G401 (cell line): Measurements from ENCODE around the gene SREK1. TPM values are rescaled to one million over a fixed set of nuclear protein-coding genes. Genes with fewer than 3 reads are reported as not detected.
"Not testable (repeated sequence)": the region's sequence is repeated elsewhere in the genome, so short reads cannot be mapped to it uniquely, and the experiment has no call there.

Experiments used
- DNase-seq: peaks from one replicate; pipeline ENCODE4 v3.0.0-alpha.2; 2015; ENCODE audit warnings: low spot score
- in situ Hi-C: cut with HindIII; loops from 2 replicates; pipeline ENCODE4 v1.10.0; 2016; ENCODE audit warnings: low sequenced_read_pairs, mixed read lengths
- total RNA-seq: library from RNA; depleted of rRNA; stranded (reverse); fragments of >200 nt; shearing (Covaris generic); gene quantifications from 2 replicates; pipeline ENCODE4 v1.2.3, GENCODE V29; 2014; rRNA removed

The SREK1 gene, protein sequence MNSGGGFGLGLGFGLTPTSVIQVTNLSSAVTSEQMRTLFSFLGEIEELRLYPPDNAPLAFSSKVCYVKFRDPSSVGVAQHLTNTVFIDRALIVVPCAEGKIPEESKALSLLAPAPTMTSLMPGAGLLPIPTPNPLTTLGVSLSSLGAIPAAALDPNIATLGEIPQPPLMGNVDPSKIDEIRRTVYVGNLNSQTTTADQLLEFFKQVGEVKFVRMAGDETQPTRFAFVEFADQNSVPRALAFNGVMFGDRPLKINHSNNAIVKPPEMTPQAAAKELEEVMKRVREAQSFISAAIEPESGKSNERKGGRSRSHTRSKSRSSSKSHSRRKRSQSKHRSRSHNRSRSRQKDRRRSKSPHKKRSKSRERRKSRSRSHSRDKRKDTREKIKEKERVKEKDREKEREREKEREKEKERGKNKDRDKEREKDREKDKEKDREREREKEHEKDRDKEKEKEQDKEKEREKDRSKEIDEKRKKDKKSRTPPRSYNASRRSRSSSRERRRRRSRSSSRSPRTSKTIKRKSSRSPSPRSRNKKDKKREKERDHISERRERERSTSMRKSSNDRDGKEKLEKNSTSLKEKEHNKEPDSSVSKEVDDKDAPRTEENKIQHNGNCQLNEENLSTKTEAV
- total RNA-seq: 12.1 and 42.6 TPM in 2 replicates

DNA sequence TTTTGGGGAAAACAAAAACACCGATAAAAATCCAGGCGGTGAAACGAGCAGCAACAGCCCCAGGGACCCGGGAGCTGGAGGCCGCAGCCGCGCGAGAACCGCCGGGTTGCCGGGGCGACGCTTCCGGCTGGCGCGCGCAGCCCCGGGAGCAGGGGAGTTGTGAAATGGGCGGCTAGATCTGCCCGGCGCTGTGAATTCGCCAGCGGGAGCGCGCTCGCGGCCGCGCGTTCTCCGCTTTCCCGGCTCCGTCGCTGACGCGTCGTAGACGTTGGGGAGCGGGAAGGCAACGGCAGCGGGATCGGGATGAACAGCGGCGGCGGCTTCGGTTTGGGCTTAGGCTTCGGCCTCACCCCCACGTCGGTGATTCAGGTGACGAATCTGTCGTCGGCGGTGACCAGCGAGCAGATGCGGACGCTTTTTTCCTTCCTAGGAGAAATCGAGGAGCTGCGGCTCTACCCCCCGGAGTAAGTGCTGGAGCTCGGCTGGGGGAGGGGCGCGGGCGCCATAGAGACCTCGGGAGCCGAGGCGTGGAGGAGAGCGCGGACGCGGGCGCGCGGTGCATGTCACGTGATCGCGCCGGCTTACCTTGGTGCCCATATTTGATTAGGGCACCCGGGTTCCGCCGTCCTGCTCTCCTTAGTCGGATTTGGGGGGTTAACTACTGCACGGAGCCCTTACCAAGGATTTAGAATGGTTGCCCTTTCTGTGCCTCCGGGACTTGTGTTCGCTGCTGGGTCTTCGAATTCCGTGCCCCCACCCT lies at the start of gene SREK1:
Gene SREK1, plus strand, starts transcription at position 227 of the 760 bp plus-strand sequence. Its CDS starts 77 bp downstream, at position 304.
- DNase-seq: peak; percentile 91
- in situ Hi-C loops: no loop called here

DNA sequence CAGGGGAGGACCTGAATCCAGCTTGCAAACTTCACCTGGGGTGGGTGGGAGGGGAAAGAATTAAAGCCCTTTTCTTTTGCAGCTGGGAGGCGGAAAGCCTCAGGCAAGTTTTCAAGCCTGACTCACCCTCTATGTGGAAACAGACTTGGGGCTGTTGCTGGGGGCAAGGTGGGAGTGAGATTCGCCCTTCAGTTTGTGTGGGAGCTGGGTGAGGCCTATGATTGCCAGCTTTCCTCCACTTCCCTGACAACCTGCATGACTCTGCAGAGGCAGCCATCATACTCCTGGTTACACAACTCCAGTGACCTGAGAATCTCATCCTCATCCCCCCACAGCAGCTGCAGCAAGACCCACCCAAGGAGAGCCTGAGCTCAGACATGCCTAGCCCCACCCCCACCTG lies 43.2 kb upstream of the SREK1 start:
- in situ Hi-C loops: no loop called here
- DNase-seq: no peak

DNA sequence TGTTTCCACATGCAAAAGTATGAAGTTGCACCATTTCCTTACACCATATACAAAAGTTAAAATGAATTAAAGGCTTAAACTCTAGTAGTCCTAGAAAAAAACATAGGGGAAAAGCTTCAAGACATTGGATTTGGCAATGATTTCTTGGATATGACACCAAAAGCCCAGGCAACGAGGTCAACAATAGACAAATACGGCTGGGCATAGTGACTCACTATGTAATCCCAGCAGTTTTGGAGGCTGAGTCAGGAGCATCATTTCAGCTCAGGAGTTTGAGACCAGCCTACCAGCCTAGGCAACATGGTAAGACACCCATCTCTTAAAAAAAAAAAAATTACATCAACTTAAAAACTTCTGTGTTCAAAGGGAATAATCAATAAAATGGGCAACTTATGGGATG lies 30.9 kb upstream of the SREK1 start:
- no peak for DNase-seq
- in situ Hi-C loops: no loop called here

DNA sequence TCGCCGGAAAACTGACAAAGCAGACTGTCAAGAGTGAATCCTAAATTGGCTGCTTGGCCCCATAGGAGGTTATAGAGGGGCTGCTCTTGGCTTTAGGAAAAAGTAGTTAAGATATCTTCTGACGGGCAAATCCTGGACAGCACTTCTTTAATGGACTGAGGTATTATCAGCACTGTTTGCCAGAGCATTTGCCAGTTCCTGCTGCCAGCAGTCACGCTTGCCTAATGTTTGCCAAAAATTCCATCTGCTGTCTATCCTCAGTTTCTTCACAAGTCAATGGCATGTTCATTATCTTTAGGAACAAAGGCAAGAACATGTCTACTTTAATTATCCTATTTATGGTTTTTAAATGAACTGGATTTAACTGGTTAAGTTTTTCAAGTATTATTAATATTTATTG lies 25.8 kb upstream of the SREK1 start:
- in situ Hi-C loops: no loop called here
- DNase-seq: peak; percentile 75

DNA sequence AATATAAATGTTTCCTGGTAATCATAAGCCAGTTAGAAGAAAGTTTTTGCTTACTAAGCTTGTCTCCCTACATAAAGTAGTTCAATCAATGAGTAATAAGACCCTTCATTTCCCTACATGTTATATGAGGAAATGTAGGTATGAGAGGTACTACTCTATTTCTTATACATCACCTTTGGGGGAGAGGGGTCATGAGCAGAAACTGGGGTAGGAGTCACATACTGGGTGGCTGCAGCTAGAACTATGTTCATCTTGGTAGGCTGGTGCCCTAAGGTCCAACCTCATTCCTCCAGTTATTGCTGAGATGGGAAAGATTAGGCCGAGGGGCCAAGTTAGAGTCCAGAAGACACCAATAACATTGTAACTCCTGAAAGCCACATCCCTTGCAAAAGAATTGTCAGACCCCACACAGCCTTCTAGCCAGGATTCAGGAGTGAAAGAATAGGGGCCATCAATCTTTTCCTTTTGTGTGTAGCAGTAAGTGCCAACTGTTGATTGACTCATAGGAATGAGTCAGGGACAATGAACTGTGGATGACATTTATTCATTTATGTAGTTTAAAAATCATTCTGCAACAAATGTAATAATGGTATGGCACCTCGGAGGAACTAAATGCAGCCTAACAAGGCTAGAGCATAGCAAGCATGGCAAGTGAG lies 21.6 kb upstream of the SREK1 start:
- in situ Hi-C loops: no loop called here

DNA sequence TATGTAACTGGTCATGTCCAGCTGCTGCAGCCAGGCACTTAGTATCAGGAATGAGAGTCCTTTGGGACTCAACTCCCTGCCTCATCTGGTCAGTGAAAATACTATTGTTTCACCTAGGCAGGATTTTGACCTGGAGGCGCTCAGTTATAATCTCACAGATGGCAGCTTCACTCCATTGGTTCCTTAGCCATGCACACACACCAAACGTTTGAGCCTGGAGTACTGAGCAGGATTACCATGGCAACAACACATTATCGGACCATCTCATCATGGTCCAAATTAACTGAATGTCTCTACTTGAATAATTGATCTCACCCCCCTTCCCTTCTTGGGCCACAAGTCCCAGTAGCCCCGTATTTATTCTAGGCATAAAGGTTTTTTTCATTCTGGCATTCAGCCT lies 15.0 kb upstream of the SREK1 start:
- DNase-seq: no peak
- in situ Hi-C loops: no loop called here

More for the DNA sequence above, 21.6 kb upstream of the SREK1 start:
- DNase-seq: no peak

DNA sequence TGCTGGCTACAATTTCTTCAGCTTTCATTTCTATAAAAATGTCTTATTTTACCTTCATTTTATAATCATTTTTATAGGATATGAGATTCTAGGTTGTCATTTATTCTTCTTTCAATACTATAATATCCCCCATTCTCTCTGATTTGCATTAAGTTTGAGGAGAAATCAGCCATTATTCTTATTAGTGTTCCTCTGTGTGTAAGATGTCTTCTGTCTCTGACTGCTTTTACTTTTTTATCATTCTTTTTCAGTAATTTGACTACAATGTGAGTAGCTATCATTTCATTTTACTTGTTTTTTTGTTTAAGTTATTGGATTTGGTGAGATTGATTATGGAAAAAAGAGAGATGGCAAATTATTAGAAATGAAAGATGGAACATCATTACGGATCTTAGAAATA lies 13.6 kb upstream of the SREK1 start:
- no peak for DNase-seq
- in situ Hi-C loops: no loop called here

DNA sequence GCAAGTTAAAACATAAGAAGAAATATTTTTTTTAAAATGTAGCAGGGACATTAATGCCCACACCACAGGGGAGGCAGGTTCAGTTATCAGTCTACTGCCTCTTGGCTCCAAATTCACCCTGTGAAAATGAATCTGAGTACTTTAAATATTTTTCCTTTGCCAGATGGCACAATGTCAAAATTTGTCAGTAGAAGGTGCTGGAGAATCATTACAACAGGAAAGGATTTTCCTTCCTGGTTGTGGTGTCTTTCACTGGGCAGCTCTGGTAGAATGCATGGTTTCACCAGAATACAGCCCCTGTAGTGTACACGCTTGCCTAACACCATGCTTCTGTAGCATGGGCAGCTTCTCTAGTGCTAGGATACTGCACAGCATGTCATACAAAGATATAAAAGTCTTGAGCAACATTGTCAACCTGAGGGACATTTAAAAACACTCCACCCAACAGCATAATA lies 9.7 kb upstream of the SREK1 start:
- in situ Hi-C loops: no loop called here
- DNase-seq: no peak

DNA sequence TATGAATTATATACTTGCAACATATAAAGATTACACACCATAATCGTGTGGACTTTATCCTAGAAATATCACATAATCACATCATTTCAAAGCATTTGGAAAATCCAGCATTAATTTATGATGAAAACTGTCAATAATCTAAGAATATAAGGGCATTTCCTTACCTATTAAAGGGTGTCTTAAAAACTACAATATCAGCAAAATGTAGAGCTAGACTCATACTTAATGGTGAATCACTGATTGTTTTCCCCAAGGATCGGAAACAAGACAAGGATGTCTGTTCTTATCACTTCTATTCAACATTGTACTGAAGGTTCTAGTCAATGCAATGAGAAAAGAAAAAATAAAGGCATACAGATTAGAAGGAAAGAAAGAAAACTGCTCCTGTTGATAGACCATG lies 8.0 kb upstream of the SREK1 start:
- DNase-seq: no peak
- in situ Hi-C loops: no loop called here

DNA sequence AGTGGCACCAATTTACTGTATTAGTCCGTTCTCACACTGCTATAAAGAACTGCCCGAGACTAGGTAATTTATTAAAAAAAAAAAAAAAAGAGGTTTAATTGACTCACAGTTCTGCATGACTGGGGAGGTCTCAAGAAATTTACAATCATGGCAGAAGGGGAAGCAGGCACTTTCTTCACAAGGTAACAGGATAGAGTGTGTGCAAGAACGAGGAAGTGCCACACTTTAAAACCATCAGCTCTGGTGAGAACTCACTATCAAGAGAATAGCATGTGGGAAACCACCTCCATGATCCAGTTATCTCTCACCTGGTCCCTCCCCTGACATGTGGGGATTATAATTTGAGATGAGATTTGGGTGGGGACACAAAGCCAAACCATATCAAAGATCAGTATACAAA lies 7.2 kb upstream of the SREK1 start:
- in situ Hi-C loops, DNase-seq: not testable (repeated sequence)

DNA sequence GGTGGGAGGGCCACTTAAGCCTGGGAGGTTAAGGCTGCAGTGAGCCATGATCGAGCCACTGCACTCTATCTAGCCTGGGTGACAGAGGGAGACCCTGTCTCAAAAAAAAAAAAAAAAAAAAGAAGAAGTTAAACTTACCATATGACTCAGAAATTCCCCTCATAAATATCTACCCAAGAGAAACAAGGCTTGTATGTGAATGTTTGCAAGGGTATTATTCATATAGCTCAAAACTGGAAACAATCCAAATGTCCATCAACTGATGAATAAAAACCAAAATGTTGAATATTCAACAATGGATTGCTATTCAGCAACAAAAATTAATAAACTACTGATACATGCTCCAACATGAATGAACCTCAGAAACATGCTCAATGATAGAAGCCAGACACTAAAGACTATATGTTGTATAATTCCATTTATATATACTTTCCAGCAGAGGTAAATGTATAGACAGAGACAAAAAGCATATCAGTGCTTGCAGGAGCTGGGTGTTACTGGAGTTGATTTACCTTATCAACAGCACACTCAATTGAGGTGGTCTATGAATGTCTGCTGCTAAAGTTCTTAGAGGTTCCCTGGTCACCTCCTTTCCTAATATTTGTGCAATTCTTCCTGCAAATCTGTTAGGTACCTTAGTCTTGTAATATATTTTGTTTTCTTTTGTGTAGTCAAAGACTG lies 5.3 kb upstream of the SREK1 start:
- in situ Hi-C loops: no loop called here
- DNase-seq: no peak

DNA sequence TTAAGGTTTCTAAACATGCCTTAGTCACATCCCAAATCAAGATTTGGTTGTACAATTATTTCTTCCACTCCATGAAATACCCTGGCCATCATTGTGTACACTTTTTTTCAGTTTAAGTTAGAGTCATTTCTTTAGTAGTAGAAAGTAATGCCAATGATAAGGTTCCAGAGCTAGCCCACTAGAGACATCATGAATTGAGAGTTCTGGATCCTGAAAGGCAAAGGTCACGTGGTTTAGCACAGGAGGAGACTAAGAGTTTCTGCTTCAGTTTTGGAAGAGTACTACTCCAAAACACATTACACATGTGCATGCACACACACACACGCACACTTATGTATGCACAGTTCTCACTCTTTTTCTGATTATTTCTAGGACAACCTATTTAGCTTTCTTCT lies 4.8 kb upstream of the SREK1 start:
- in situ Hi-C loops: no loop called here
- DNase-seq: no peak

DNA sequence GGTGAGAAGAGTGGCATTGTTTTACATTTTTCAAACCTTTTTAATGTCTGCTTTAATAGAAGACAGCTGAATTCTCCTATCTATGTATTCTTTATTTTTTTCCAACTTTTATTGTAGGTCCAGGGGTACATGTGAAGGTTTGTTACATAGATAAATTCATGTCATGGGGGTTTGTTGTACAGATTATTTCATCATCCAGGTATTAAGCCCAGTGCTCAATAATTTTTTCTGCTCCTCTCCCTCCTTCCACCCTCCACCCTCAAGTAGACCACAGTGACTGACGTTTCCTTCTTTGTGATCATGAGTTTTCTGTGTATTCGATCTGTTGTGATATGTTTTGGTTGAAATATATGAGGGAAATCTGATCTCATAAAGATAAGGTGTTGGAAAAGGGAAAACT lies 1.7 kb upstream of the SREK1 start:
- in situ Hi-C loops: no loop called here
- no peak for DNase-seq

DNA sequence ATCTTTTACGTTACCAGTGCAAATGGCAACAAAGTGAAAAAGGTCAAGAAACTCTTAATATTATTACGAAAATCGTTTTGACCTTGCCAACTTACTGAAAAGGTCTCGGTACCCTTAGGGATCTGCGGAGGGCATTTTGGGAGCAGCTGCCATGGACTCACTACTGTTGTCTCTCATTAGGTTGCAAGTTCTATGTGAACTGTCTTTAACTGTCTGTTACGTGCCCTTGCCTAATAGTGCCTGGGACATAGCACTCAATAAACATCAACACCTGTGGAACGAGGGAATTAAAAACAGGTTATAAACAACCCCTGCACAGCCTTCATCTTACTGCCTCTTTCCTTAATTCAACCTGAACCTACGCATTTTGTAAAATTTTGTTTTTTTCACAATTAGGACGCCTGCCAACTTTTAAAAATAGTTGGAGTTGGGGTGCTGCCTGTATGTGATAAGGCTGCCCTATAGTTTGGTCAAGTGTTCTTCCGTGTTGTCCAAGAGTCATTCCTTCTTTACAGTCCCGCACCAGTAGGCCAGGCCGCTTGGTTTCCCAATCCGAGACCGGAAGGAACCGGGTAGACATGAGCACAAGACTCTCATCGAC lies 527 bp upstream of the SREK1 start:
- in situ Hi-C loops: no loop called here
- no peak for DNase-seq

DNA sequence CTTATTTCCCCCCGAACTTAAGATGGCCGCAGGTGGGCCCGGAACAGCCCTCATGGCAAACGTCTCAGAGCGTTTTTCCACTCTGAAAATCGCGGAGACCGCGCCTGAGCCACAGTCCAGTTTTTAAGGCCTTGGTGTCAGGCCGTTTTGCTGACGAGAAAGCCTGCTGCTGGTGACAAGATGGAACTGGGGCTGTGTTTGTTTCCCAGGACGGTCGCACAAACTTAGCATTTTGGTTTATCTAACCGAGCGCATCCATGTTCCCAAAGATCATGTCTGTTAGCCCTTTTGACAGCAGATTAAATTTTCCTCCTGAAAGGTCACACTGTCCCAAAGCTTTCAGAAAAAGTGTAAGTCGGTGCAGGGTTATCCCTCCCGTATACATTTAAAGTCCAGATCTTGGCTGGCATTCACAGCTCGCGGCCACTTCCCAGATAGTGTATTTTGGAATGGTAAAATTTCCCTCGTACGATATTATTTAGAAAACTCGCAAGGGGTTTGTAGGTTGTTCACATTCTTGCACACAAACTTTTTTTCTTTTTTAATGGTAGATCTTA lies 812 bp downstream of the SREK1 start:
- in situ Hi-C loops: no loop called here
- peak; percentile 82 for DNase-seq

DNA sequence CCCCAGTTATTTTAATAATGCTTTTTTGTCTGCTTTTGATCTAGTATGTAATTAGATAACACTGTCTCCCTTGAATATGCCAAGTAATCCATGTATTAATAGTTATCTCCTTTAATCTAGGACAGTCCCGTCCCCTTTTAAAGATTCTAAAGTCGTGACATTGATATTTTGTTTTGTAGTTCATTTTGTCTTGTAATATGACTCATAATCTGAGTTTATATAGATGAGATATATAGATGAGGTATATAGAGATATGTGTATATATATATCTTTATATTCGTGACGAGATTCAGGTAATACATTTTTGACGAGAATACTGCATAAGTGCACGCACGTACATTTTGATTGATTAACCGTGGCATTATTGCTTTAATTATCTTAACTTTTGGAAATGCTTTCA lies 1.6 kb downstream of the SREK1 start:
- DNase-seq: no peak
- in situ Hi-C loops: no loop called here

DNA sequence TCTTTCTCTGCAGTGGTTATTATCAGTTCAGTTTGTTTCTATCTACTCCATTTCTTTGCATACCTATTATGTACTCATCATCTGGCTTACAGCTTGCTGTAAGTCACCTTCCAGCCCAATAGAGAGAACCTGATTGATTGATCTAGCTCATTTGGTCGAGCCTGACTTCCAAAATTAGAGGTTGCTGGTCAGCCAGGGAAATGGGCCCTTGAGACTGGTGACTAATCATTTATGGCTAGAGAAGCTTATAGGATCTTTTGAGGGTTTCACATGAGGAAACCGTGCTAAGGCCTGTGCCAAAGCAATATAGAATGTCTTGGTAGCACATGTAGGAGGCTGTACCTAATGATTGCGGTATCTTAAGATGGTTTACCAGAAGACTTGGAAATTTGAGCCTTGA lies 5.8 kb downstream of the SREK1 start:
- in situ Hi-C loops: no loop called here

DNA sequence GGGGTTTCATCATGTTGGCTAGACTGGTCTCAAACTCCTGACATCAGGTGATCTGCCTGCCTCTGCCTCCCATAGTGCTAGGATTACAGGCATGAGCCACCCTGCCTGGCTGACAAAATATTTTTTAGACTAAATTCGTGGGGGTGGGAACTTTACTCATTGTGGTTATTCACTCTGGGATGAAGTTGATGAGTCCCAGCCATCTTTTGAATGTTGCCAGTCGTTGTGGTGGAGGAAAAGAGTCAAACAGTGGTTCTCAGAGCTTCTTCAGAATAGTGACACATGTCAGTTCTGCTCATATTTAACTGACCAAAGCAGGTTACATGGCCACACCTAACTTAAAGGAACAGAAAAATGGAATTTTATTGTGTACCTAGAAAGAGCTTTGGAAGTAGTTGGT lies 6.9 kb downstream of the SREK1 start:
- no peak for DNase-seq
- in situ Hi-C loops: no loop called here

More for the DNA sequence above, 5.8 kb downstream of the SREK1 start:
- DNase-seq: no peak
